DOHH2 (cell line): Measurements from ENCODE around the gene HMG20B.

Experiments used
- CTCF ChIP-seq: fragments of 200-600 bp; sonication (generic); IDR thresholded peaks from one replicate; pipeline ENCODE4 v1.5.1; 2014; ENCODE audit warnings: antibody characterized with exemption, mild to moderate bottlenecking, low read depth, low read length; ENCODE audit not compliant: poor library complexity, severe bottlenecking
- EZH2phosphoT487 ChIP-seq: fragments of 200-600 bp; sonication (generic); IDR thresholded peaks from 2 replicates; pipeline ENCODE4 v1.6.1; 2017; ENCODE audit warnings: borderline replicate concordance, mild to moderate bottlenecking, antibody characterized with exemption, low read length, moderate library complexity, mixed read lengths

GRCh38 chr19:3625996-3626472 lies 53.3 kb downstream of the HMG20B start:
- TF ChIP-seq CTCF = no peak
- TF ChIP-seq EZH2phosphoT487 = no peak
